HepG2 (cell line): Measurements from ENCODE around the gene EFEMP2. TPM values are rescaled to one million over a fixed set of nuclear protein-coding genes. Genes with fewer than 3 reads are reported as not detected.

ENCODE experiments used
- ARID2 ChIP-seq: sonication (generic); formaldehyde crosslinking; IDR thresholded peaks from 2 replicates; pipeline ENCODE4 v1.8.1; 2022; ENCODE audit warnings: mild to moderate bottlenecking, missing genetic modification reagents, borderline replicate concordance
- ARID5B ChIP-seq: IDR thresholded peaks from 2 replicates; pipeline ENCODE4 v1.4.0; 2020; ENCODE audit warnings: mild to moderate bottlenecking, missing genetic modification reagents
- BCL6 ChIP-seq: IDR thresholded peaks from 2 replicates; pipeline ENCODE4 v1.6.1; 2016; ENCODE audit warnings: missing genetic modification reagents, missing compliant biosample characterization
- DPF2 ChIP-seq: sonication (generic); formaldehyde crosslinking; IDR thresholded peaks from 2 replicates; pipeline ENCODE4 v1.4.0; 2020; ENCODE audit warnings: mild to moderate bottlenecking, low read depth, missing genetic modification reagents, borderline replicate concordance
- E2F2 ChIP-seq: sonication (generic); formaldehyde crosslinking; IDR thresholded peaks from 2 replicates; pipeline ENCODE4 v1.4.0; 2020; ENCODE audit warnings: missing genetic modification reagents, borderline replicate concordance
- ERF ChIP-seq: IDR thresholded peaks from 2 replicates; pipeline ENCODE4 v1.6.1; 2018; ENCODE audit warnings: missing biosample characterization, missing genetic modification reagents
- HDAC1 ChIP-seq: sonication (generic); formaldehyde crosslinking; IDR thresholded peaks from 2 replicates; pipeline ENCODE4 v1.5.1; 2020; ENCODE audit warnings: mild to moderate bottlenecking, missing genetic modification reagents
- HIC2 ChIP-seq: sonication (generic); formaldehyde crosslinking; IDR thresholded peaks from 2 replicates; pipeline ENCODE4 v1.9.0; 2022; ENCODE audit warnings: low read depth, missing genetic modification reagents
- POLR2AphosphoS2 ChIP-seq: IDR thresholded peaks from 2 replicates; pipeline ENCODE4 v1.6.1; 2011; ENCODE audit warnings: low read depth, low read length, improper control_type of control experiment
- THAP11 ChIP-seq: IDR thresholded peaks from 2 replicates; pipeline ENCODE4 v1.6.1; 2016; ENCODE audit warnings: missing biosample characterization, missing genetic modification reagents
- THAP7 ChIP-seq: sonication (generic); formaldehyde crosslinking; IDR thresholded peaks from 2 replicates; pipeline ENCODE4 v1.8.1; 2023; ENCODE audit warnings: mild to moderate bottlenecking, missing genetic modification reagents
- ZKSCAN1 ChIP-seq: fragments of 150-350 bp; IDR thresholded peaks from 2 replicates; pipeline ENCODE4 v1.6.1; 2014; ENCODE audit warnings: low read length
- ZNF10 ChIP-seq: sonication (generic); formaldehyde crosslinking; IDR thresholded peaks from 2 replicates; pipeline ENCODE4 v1.4.0; 2020; ENCODE audit warnings: mild to moderate bottlenecking, low read depth, missing genetic modification reagents, borderline replicate concordance
- ZNF225 ChIP-seq: sonication (generic); formaldehyde crosslinking; IDR thresholded peaks from 2 replicates; pipeline ENCODE4 v1.4.0; 2020; ENCODE audit warnings: mild to moderate bottlenecking, missing genetic modification reagents
- ZNF292 ChIP-seq: sonication (generic); formaldehyde crosslinking; IDR thresholded peaks from 2 replicates; pipeline ENCODE4 v1.8.1; 2022; ENCODE audit warnings: mild to moderate bottlenecking, low read depth, missing genetic modification reagents, borderline replicate concordance
- ZNF414 ChIP-seq: sonication (generic); formaldehyde crosslinking; IDR thresholded peaks from 2 replicates; pipeline ENCODE4 v1.5.0; 2020; ENCODE audit warnings: missing genetic modification reagents
- ZNF564 ChIP-seq: sonication (generic); formaldehyde crosslinking; IDR thresholded peaks from 2 replicates; pipeline ENCODE4 v1.8.1; 2023; ENCODE audit warnings: mild to moderate bottlenecking, missing genetic modification reagents
- ZNF615 ChIP-seq: sonication (generic); formaldehyde crosslinking; IDR thresholded peaks from 2 replicates; pipeline ENCODE4 v1.5.0; 2020; ENCODE audit warnings: mild to moderate bottlenecking, missing genetic modification reagents, borderline replicate concordance
- ZNF724P ChIP-seq: sonication (generic); formaldehyde crosslinking; IDR thresholded peaks from 2 replicates; pipeline ENCODE4 v1.8.0; 2022; ENCODE audit warnings: missing genetic modification reagents, borderline replicate concordance
- polyA plus RNA-seq, 8 experiments: library from polyadenylated mRNA; depleted of rRNA in 3 of 8; stranded (reverse) in 7 of 8; unstranded in 1 of 8; fragments of >200 nt; fragmentation: Illumina TruSeq in 4 of 8; extraction: Trizol in 4 of 8; gene quantifications; 2 replicates each; pipeline versions ENCODE4 v1.2.1 to v1.2.3, GENCODE V29; 2011 to 2016; ENCODE audit warnings: low read depth in 4 of 8, missing spikeins in 1 of 8, mixed read lengths in 1 of 8; ENCODE audit not compliant: insufficient read depth in 1 of 8
- total RNA-seq, 5 experiments: library from RNA; depleted of rRNA; stranded (reverse); fragments of >200 nt; fragmentation: Illumina TruSeq; extraction: Trizol; gene quantifications; 2 replicates each; pipeline ENCODE4 v1.2.3, GENCODE V29; 2016; ENCODE audit warnings: low read depth in 1 of 5

EFEMP2 gene
- total and polyA plus RNA-seq, 2 of the 13 experiments (the other 11 are each of a cell fraction or from before 2014, with no cell fraction given): 7.4 to 29.7 TPM

GRCh38 chr11:65860278-65861164, 12.1 kb downstream of the EFEMP2 start, which contains the start of gene MUS81 (continued):
- TF ChIP-seq HIC2 (CRISPR knock-in tag): no peak
- peak; percentile 97 for TF ChIP-seq THAP11 (CRISPR knock-in tag)
- TF ChIP-seq ZNF414 (CRISPR knock-in tag): peak; percentile 73; the same call in 1 of the 2 replicates
- no peak for TF ChIP-seq E2F2 (CRISPR knock-in tag)
- TF ChIP-seq BCL6 (CRISPR knock-in tag): peak; percentile 16
- no peak for TF ChIP-seq ZNF10 (CRISPR knock-in tag)
- no peak for TF ChIP-seq ARID2 (CRISPR knock-in tag)
- no peak for TF ChIP-seq ZKSCAN1
- no peak for TF ChIP-seq ZNF225
- no peak for TF ChIP-seq ZNF292 (CRISPR knock-in tag)
- 0 out of 2 replicates have a peak, but pooled peaks have one; percentile 32 for TF ChIP-seq ZNF724P
- no peak for TF ChIP-seq DPF2 (CRISPR knock-in tag)
- TF ChIP-seq ERF (CRISPR knock-in tag): peak; percentile 85; the same call in 1 of the 2 replicates
- peak; percentile 93 for TF ChIP-seq HDAC1
- TF ChIP-seq ZNF615 (CRISPR knock-in tag): no peak; the same call in 1 of the 2 replicates
- TF ChIP-seq ZNF564 (CRISPR knock-in tag): 0 out of 2 replicates have a peak, but pooled peaks have one; percentile 16
- no peak for TF ChIP-seq POLR2AphosphoS2
- TF ChIP-seq THAP7 (CRISPR knock-in tag): no peak
- peak; percentile 25 for TF ChIP-seq ARID5B (CRISPR knock-in tag)
